Karpas-422 (cell line): Measurements from ENCODE around the gene SCML1. TPM values are rescaled to one million over a fixed set of nuclear protein-coding genes. Genes with fewer than 3 reads are reported as not detected.

Source experiments
- DNase-seq: peaks from one replicate; pipeline ENCODE4 v3.0.0-alpha.2; 2015
- H2AFZ ChIP-seq: fragments of 200-600 bp; sonication (generic); 2 replicates; pipeline ENCODE4 v1.6.1; 2014; ENCODE audit warnings: antibody characterized with exemption, low read length, mixed read lengths
- H3K27ac ChIP-seq: fragments of 200-600 bp; sonication (generic); 2 replicates; pipeline ENCODE4 v1.5.1; 2014; ENCODE audit warnings: mild to moderate bottlenecking, low read length, moderate library complexity
- H3K27me3 ChIP-seq: fragments of 200-600 bp; sonication (generic); 2 replicates; pipeline ENCODE4 v1.6.1; 2014; ENCODE audit warnings: low read length, mixed read lengths
- H3K36me3 ChIP-seq: fragments of 200-600 bp; sonication (generic); 2 replicates; pipeline ENCODE4 v1.6.1; 2014; ENCODE audit warnings: low read length, mixed read lengths; ENCODE audit not compliant: insufficient read depth
- H3K4me1 ChIP-seq: fragments of 200-600 bp; sonication (generic); 2 replicates; pipeline ENCODE4 v1.6.1; 2014; ENCODE audit warnings: mild to moderate bottlenecking, low read length, mixed read lengths
- H3K4me2 ChIP-seq: fragments of 200-600 bp; sonication (generic); 2 replicates; pipeline ENCODE4 v1.6.1; 2014; ENCODE audit warnings: low read length, low read depth, mild to moderate bottlenecking; ENCODE audit not compliant: poor library complexity, severe bottlenecking
- H3K4me3 ChIP-seq: fragments of 200-600 bp; sonication (generic); 2 replicates; pipeline ENCODE4 v1.5.1; 2014; ENCODE audit warnings: mild to moderate bottlenecking, antibody characterized with exemption, low read length, mixed read lengths
- H3K79me2 ChIP-seq: fragments of 200-600 bp; sonication (generic); 2 replicates; pipeline ENCODE4 v1.6.1; 2014; ENCODE audit warnings: mild to moderate bottlenecking, low read length, mixed read lengths
- H3K9ac ChIP-seq: fragments of 200-600 bp; sonication (generic); 2 replicates; pipeline ENCODE4 v1.6.0; 2014; ENCODE audit warnings: low read length
- H3K9me2 ChIP-seq: fragments of 200-600 bp; sonication (generic), shearing (Covaris generic); replicated peaks from 2 replicates; pipeline ENCODE4 v1.6.0; 2014; ENCODE audit warnings: mild to moderate bottlenecking, low read length, moderate library complexity; ENCODE audit not compliant: insufficient read depth
- H3K9me3 ChIP-seq: fragments of 300-700, 200-600 bp; sonication (generic); 2 replicates; pipeline ENCODE4 v1.6.1; 2014; ENCODE audit warnings: low read length, mixed read lengths
- H4K20me1 ChIP-seq: fragments of 200-600 bp; sonication (generic); 2 replicates; pipeline ENCODE4 v1.6.1; 2014; ENCODE audit warnings: mild to moderate bottlenecking, antibody characterized with exemption, low read length, low read depth; ENCODE audit not compliant: insufficient read depth
- total RNA-seq: library from RNA; depleted of rRNA; stranded (reverse); fragments of >200 nt; shearing (Covaris generic); gene quantifications from 2 replicates; pipeline ENCODE4 v1.2.3, GENCODE V29; 2014; ENCODE audit warnings: low replicate concordance

Gene SCML1
- total RNA-seq, 1 experiment from 2014 or later: not detected

GRCh38 chrX:17706676-17707075 lies 30.6 kb upstream of the SCML1 start:
- H3K4me1 ChIP-seq: no peaks in the 10 kb centered on the region
- H3K9me2 ChIP-seq: no peaks in the 10 kb centered on the region
- H3K27ac ChIP-seq: no peak overlapping the region
- no peaks in the 10 kb centered on the region for H4K20me1 ChIP-seq
- H3K36me3 ChIP-seq: no peaks in the 10 kb centered on the region
- H3K79me2 ChIP-seq: no peaks in the 10 kb centered on the region
- H3K9me3 ChIP-seq: no peaks in the 10 kb centered on the region
- no peak for DNase-seq
- H2AFZ ChIP-seq: no peak overlapping the region
- no peaks in the 10 kb centered on the region for H3K27me3 ChIP-seq
- H3K4me3 ChIP-seq: no peak overlapping the region
- H3K4me2 ChIP-seq: no peak overlapping the region
- H3K9ac ChIP-seq: no peak overlapping the region

DNA sequence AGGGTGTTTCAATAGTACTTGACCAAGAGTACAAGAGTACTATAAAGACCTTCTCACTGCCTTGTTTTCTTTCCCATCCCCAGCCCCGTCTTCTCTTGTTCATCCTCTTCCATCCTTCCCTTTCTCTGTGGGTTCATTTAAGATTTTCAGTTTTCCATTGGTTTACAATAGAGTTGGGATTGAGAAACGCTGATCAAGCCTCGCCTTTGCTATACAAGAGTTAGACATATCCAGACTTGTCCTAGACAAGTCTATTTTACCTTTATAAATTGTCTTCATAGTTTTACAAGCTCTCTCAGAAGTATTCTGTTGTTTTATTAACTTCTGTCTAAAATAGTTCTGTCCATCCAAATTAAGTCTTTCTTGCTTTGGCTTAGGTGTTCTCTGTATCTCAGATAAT lies 29.6 kb upstream of the SCML1 start:
- Histone ChIP-seq H3K79me2 (no peaks in the 10 kb centered on the region), H3K27ac (no peak overlapping the region), H3K4me3 (no peak overlapping the region), H3K9me3 (no peaks in the 10 kb centered on the region), H3K9ac (no peak overlapping the region), H3K27me3 (no peaks in the 10 kb centered on the region), H3K36me3 (no peaks in the 10 kb centered on the region), H3K4me1 (no peaks in the 10 kb centered on the region), H3K9me2 (no peaks in the 10 kb centered on the region), H2AFZ (no peak overlapping the region), H4K20me1 (no peaks in the 10 kb centered on the region), H3K4me2 (no peak overlapping the region)
- DNase-seq: no peak

GRCh38 chrX:17710871-17711301 lies 26.4 kb upstream of the SCML1 start:
- no peak overlapping the region for H3K9ac ChIP-seq
- no peak overlapping the region for H3K27ac ChIP-seq
- no peak overlapping the region for H2AFZ ChIP-seq
- H3K4me1 ChIP-seq: no peaks in the 10 kb centered on the region
- H3K9me2 ChIP-seq: no peaks in the 10 kb centered on the region
- no peaks in the 10 kb centered on the region for H3K79me2 ChIP-seq
- no peaks in the 10 kb centered on the region for H3K27me3 ChIP-seq
- no peaks in the 10 kb centered on the region for H3K36me3 ChIP-seq
- DNase-seq: no peak
- no peaks in the 10 kb centered on the region for H4K20me1 ChIP-seq
- H3K4me2 ChIP-seq: no peak overlapping the region
- no peak overlapping the region for H3K4me3 ChIP-seq
- H3K9me3 ChIP-seq: no peaks in the 10 kb centered on the region

- no peaks in the 10 kb centered on the region for H4K20me1 ChIP-seq
- H3K36me3 ChIP-seq: no peaks in the 10 kb centered on the region
- H3K9ac ChIP-seq: no peak overlapping the region
- no peak overlapping the region for H3K27ac ChIP-seq
- H3K4me1 ChIP-seq: no peaks in the 10 kb centered on the region
- H3K9me3 ChIP-seq: no peaks in the 10 kb centered on the region
- no peaks in the 10 kb centered on the region for H3K9me2 ChIP-seq
- H3K4me3 ChIP-seq: no peak overlapping the region
- H3K4me2 ChIP-seq: no peak overlapping the region
- H3K27me3 ChIP-seq: no peaks in the 10 kb centered on the region
- no peak for DNase-seq
- no peak overlapping the region for H2AFZ ChIP-seq
- H3K79me2 ChIP-seq: no peaks in the 10 kb centered on the region
Observed at GRCh38 chrX:17713288-17713687, 24.0 kb upstream of the SCML1 start.

DNA sequence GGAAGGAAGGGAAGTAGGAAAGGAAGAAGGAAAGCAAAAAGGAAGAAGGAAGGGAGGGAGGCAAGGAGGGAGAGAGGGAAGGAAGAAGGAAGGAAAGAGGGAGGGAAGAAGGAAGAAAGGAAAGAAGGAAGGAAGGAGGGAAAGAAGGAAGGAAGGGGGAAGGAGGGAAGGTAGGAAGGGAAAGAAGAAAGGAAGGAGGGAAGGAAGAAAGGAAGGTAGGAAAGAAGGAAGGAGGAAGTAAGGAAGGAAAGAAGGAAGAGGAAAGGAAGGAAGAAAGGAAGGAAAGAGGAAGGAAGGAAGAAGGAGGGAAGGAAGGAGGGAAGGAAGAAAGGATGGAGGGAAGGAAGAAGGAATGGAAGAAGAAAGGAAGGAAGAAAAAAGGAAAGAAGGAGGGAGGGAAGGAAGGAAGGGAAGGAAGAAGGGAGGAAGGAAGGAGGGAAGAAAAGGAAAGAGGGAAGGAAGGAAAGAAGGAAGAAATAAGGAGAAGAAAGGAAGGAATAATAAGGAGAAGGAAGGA lies 18.6 kb upstream of the SCML1 start:
- no peak overlapping the region for H2AFZ ChIP-seq

DNA sequence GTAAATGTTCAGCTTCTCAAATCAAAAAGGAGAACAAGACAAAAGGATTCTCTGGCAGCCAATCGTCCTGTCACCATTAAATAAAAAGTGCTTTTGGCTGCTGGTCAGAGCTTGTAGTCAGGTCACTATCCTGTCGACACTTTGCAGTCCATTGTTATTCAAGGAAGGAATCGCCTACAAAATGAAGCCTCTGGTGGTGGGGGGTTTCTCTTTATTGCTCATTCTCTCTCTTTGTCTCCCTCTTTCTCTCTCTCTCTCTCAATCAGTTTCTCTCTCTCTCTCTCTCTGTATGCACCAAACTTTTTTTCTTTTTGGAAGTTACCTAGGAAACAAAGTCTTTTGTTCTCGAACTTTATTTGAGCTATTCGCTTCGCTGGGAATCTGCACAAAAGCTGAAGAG lies 17.6 kb upstream of the SCML1 start:
- Histone ChIP-seq H3K27ac (no peak overlapping the region), H3K4me3 (no peak overlapping the region), H3K79me2 (no peaks in the 10 kb centered on the region), H2AFZ (no peak overlapping the region), H3K9ac (no peak overlapping the region), H3K4me2 (no peak overlapping the region), H4K20me1 (no peaks in the 10 kb centered on the region), H3K4me1 (no peaks in the 10 kb centered on the region), H3K36me3 (no peaks in the 10 kb centered on the region), H3K9me3 (no peaks in the 10 kb centered on the region), H3K27me3 (no peaks in the 10 kb centered on the region), H3K9me2 (no peaks in the 10 kb centered on the region)
- DNase-seq: no peak

More for the DNA sequence above, 18.6 kb upstream of the SCML1 start:
- H3K4me3 ChIP-seq: no peak overlapping the region
- no peaks in the 10 kb centered on the region for H3K27me3 ChIP-seq
- no peak overlapping the region for H3K4me2 ChIP-seq
- H3K36me3 ChIP-seq: no peaks in the 10 kb centered on the region
- no peaks in the 10 kb centered on the region for H3K9me2 ChIP-seq
- H3K9me3 ChIP-seq: no peaks in the 10 kb centered on the region
- no peaks in the 10 kb centered on the region for H3K4me1 ChIP-seq
- DNase-seq: no peak
- no peaks in the 10 kb centered on the region for H4K20me1 ChIP-seq
- H3K9ac ChIP-seq: no peak overlapping the region
- H3K79me2 ChIP-seq: no peaks in the 10 kb centered on the region
- H3K27ac ChIP-seq: no peak overlapping the region

DNA sequence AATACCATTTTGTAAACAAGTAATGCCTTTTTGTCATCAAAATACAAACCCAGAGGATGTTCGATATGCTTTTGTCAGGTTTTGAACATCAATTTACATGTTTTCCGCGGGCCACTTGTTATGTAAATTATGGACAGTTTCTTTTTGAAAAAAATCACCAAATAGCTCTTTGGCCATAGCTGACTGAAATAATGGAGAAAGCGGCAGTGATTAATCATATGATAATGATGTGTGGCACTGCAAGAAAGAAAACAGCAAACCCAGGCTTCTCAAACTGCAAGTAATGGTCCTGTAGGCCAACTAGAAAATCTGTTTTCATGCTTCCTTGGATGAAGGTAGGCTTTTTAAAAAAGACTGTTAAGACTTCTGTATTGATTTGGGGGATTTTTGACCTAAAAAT lies 15.6 kb upstream of the SCML1 start:
- Histone ChIP-seq H3K27ac (no peak overlapping the region), H3K36me3 (no peaks in the 10 kb centered on the region), H3K27me3 (no peaks in the 10 kb centered on the region), H3K4me2 (no peak overlapping the region), H3K4me1 (no peaks in the 10 kb centered on the region), H3K9ac (no peak overlapping the region), H3K9me2 (no peaks in the 10 kb centered on the region), H2AFZ (no peak overlapping the region), H3K9me3 (no peaks in the 10 kb centered on the region), H4K20me1 (no peaks in the 10 kb centered on the region), H3K79me2 (no peaks in the 10 kb centered on the region), H3K4me3 (no peak overlapping the region)
- no peak for DNase-seq

GRCh38 chrX:17725181-17725580 lies 12.1 kb upstream of the SCML1 start:
- Histone ChIP-seq H3K79me2 (no peaks in the 10 kb centered on the region), H3K4me2 (no peak overlapping the region), H3K9me2 (no peaks in the 10 kb centered on the region), H3K27ac (no peak overlapping the region), H3K4me3 (no peak overlapping the region), H2AFZ (no peak overlapping the region), H3K27me3 (no peaks in the 10 kb centered on the region), H3K9ac (no peak overlapping the region), H3K4me1 (no peaks in the 10 kb centered on the region), H4K20me1 (no peaks in the 10 kb centered on the region), H3K36me3 (no peaks in the 10 kb centered on the region), H3K9me3 (no peaks in the 10 kb centered on the region)
- DNase-seq: no peak
